ENCODE measurements around the gene REEP1. TPM values are rescaled to one million over a fixed set of nuclear protein-coding genes. Genes with fewer than 3 reads are reported as not detected.

The REEP1 gene
- total and polyA plus RNA-seq, 2 of the 13 experiments (the other 11 are each of a cell fraction or from before 2014, with no cell fraction given), result 0.27 TPM; not detected in 1

DNA sequence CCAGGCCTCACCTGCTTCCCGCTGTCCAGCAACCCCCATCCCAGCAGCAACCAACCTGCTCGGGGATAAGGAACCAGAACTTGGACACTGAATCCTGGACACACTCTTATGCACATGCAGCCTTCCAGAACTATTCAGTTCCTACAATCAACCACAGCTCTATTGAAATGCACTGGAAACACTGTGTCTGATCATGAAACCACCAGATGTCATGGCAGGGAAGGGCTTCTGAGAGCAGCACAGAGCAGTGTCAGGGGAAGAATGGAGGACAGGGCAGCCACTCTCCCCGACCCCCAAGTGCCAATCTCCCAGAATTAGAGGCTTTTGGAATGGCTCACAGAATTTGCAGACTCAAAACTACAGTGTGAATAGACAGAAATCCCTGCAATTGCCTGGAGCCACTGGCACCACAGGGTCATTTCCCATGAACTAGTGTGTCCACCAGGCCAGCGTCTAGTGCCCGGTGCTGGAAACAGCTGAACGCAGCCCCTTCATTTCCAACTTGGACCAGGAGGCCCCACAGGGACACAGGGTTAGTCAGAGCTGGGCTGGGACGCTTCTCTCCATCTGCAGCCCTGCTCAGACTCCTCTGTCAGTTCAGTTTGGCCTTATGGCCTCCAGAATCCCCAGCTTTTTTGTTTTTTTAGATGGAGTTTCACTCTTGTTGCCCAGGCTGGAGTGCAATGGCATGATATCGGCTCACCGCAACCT lies 112.6 kb downstream of the REEP1 start:
- intact Hi-C loops (cut with micrococcal nuclease; ENCODE audit: unreplicated experiment) (no loop called here), in situ Hi-C loops (cut with HindIII; ENCODE audit: extremely low pct_ligation_motif_present, low pct_unique_long_range_greater_than_20kb) (loop anchor here (5.0 kb wide), 1 partner anchor 148 kb away; no protein-coding TSS in a partner anchor)
- H2AFZ ChIP-seq (ENCODE audit: low read length), result no peak overlapping the region
- FAIRE-seq, result no peak
- no peaks in the 10 kb centered on the region for H4K20me1 ChIP-seq (ENCODE audit: insufficient read depth, low read length)
- H3K27ac ChIP-seq (ENCODE audit: extremely low read length, insufficient read depth, low read length), result no peak overlapping the region
- DNase-seq (ENCODE audit: low spot score), result no peak
- no peaks in the 10 kb centered on the region for H3K9me3 ChIP-seq (ENCODE audit: low read length)
- H3K27me3 ChIP-seq (ENCODE audit: control insufficient read depth in 1 of 2, insufficient read depth in 2 of 2, low read length in 2 of 2), result peaks cover 4 to 20% of the 10 kb centered on the region in 2 experiments; a peak in 2 of 5 replicates
- no peak overlapping the region for H3K4me2 ChIP-seq (ENCODE audit: low read depth, low read length)
- ATAC-seq, result no peak
- no peak overlapping the region for H3K9ac ChIP-seq (ENCODE audit: insufficient read depth, low read depth, low read length)
- POLR2A ChIA-PET, result no interaction called here
- TF ChIP-seq ZNF124 (CRISPR knock-in tag; IDR thresholded peaks at IDR 0.05), result no peak
- TF ChIP-seq IRF2 (CRISPR knock-in tag; IDR thresholded peaks at IDR 0.05), result no peak
- TF ChIP-seq ZFAT (CRISPR knock-in tag; conservative IDR thresholded peaks at IDR 0.05), result no peak
- TF ChIP-seq, protein P1, sequence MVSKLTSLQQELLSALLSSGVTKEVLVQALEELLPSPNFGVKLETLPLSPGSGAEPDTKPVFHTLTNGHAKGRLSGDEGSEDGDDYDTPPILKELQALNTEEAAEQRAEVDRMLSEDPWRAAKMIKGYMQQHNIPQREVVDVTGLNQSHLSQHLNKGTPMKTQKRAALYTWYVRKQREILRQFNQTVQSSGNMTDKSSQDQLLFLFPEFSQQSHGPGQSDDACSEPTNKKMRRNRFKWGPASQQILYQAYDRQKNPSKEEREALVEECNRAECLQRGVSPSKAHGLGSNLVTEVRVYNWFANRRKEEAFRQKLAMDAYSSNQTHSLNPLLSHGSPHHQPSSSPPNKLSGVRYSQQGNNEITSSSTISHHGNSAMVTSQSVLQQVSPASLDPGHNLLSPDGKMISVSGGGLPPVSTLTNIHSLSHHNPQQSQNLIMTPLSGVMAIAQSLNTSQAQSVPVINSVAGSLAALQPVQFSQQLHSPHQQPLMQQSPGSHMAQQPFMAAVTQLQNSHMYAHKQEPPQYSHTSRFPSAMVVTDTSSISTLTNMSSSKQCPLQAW (CRISPR knock-in tag; IDR thresholded peaks at IDR 0.05), result 0 out of 2 replicates have a peak, but pooled peaks have one; percentile 19
- TF ChIP-seq CAMTA2 (CRISPR knock-in tag; IDR thresholded peaks at IDR 0.05; ENCODE audit: borderline replicate concordance), result no peak
- TF ChIP-seq, protein P2, sequence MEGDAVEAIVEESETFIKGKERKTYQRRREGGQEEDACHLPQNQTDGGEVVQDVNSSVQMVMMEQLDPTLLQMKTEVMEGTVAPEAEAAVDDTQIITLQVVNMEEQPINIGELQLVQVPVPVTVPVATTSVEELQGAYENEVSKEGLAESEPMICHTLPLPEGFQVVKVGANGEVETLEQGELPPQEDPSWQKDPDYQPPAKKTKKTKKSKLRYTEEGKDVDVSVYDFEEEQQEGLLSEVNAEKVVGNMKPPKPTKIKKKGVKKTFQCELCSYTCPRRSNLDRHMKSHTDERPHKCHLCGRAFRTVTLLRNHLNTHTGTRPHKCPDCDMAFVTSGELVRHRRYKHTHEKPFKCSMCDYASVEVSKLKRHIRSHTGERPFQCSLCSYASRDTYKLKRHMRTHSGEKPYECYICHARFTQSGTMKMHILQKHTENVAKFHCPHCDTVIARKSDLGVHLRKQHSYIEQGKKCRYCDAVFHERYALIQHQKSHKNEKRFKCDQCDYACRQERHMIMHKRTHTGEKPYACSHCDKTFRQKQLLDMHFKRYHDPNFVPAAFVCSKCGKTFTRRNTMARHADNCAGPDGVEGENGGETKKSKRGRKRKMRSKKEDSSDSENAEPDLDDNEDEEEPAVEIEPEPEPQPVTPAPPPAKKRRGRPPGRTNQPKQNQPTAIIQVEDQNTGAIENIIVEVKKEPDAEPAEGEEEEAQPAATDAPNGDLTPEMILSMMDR (CRISPR knock-in tag; IDR thresholded peaks at IDR 0.05), result peak; percentile 13; the same call in 1 of the 2 replicates
- TF ChIP-seq SIX1 (CRISPR knock-in tag; IDR thresholded peaks at IDR 0.05; ENCODE audit: borderline replicate concordance), result no peak
- TF ChIP-seq, protein P3, sequence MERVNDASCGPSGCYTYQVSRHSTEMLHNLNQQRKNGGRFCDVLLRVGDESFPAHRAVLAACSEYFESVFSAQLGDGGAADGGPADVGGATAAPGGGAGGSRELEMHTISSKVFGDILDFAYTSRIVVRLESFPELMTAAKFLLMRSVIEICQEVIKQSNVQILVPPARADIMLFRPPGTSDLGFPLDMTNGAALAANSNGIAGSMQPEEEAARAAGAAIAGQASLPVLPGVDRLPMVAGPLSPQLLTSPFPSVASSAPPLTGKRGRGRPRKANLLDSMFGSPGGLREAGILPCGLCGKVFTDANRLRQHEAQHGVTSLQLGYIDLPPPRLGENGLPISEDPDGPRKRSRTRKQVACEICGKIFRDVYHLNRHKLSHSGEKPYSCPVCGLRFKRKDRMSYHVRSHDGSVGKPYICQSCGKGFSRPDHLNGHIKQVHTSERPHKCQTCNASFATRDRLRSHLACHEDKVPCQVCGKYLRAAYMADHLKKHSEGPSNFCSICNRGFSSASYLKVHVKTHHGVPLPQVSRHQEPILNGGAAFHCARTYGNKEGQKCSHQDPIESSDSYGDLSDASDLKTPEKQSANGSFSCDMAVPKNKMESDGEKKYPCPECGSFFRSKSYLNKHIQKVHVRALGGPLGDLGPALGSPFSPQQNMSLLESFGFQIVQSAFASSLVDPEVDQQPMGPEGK (CRISPR knock-in tag; IDR thresholded peaks at IDR 0.05), result no peak
- no peak for TF ChIP-seq SP2 (CRISPR knock-in tag; IDR thresholded peaks at IDR 0.05)
- no peak for TF ChIP-seq TBX2 (CRISPR knock-in tag; IDR thresholded peaks at IDR 0.05; ENCODE audit: borderline replicate concordance)
- no peak for TF ChIP-seq FIP1L1 (IDR thresholded peaks at IDR 0.05; ENCODE audit: borderline replicate concordance, insufficient read depth, low read depth, low read length)
- no peak for TF ChIP-seq MAFG (CRISPR knock-in tag; IDR thresholded peaks at IDR 0.05)
- H3K79me2 ChIP-seq (ENCODE audit: insufficient read depth, low read length), result no peaks in the 10 kb centered on the region
- peaks cover 30% of the 10 kb centered on the region for H3K4me1 ChIP-seq (ENCODE audit: insufficient read depth, low read length)
- BruUV-seq (replicated peaks), result no TSS peak
- no peak overlapping the region for H3K4me3 ChIP-seq (replicated peaks in 1 of 3; ENCODE audit: insufficient read depth in 1 of 3, low read depth in 2 of 3, low read length in 3 of 3)
- CTCF ChIA-PET (ENCODE audit: low intra/inter-chr PET ratio, low total read pairs), result no interaction called here
- WGBS (ENCODE audit: low lambda C conversion rate), result 45% methylated on average over 6 of the region's 9 CpGs
- no peaks in the 10 kb centered on the region for H3K36me3 ChIP-seq (replicated peaks in 1 of 2; ENCODE audit: control insufficient read depth in 1 of 2, insufficient read depth in 2 of 2, low read length in 2 of 2)
